GM13977 (cell line): ENCODE results near the gene GNAL.

Experiments
- DNase-seq: peaks from one replicate; pipeline ENCODE4 v3.0.0; 2012; ENCODE audit warnings: low spot score
- in situ Hi-C: fragments of 300-500 bp; cut with MboI; formaldehyde crosslinking; loops from one replicate; pipeline ENCODE4 v1.12.0; 2022; ENCODE audit warnings: low sequenced_read_pairs, low pct_unique_long_range_greater_than_20kb, mixed read lengths, inconsistent platforms; ENCODE audit not compliant: unreplicated experiment
- TF ChIP-seq, protein P1 (sequence below): IDR thresholded peaks from 2 replicates; pipeline ENCODE4 v1.5.1; 2012; ENCODE audit warnings: mild to moderate bottlenecking, control low read depth; ENCODE audit not compliant: insufficient read depth; ENCODE audit errors: extremely low read depth, missing control alignments

GNAL gene

DNA sequence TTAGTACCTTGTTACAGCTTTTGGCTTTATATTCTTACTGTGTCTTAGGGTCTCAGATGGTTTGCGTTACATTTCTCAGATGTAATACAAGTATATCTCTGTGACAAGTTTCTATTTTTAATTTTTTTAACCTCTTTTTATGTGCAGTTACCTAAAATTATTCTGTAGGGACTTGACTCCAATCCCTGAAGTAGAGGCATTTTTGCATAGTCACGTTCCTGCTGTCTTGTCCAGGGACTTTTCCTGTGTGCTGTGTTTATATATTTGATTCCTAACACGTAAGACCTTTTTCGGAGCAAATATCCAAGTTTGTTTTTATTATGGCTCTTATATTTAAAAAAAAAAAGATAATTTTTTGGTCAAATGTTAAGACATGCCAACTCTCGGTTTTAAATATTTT, 91.0 kb downstream of the GNAL start:
- TF ChIP-seq, protein P1, sequence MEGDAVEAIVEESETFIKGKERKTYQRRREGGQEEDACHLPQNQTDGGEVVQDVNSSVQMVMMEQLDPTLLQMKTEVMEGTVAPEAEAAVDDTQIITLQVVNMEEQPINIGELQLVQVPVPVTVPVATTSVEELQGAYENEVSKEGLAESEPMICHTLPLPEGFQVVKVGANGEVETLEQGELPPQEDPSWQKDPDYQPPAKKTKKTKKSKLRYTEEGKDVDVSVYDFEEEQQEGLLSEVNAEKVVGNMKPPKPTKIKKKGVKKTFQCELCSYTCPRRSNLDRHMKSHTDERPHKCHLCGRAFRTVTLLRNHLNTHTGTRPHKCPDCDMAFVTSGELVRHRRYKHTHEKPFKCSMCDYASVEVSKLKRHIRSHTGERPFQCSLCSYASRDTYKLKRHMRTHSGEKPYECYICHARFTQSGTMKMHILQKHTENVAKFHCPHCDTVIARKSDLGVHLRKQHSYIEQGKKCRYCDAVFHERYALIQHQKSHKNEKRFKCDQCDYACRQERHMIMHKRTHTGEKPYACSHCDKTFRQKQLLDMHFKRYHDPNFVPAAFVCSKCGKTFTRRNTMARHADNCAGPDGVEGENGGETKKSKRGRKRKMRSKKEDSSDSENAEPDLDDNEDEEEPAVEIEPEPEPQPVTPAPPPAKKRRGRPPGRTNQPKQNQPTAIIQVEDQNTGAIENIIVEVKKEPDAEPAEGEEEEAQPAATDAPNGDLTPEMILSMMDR: no peak
- in situ Hi-C loops: loop anchor here (25.0 kb wide), 1 partner anchor 107 kb away; no protein-coding TSS in a partner anchor
- DNase-seq: no peak

DNA sequence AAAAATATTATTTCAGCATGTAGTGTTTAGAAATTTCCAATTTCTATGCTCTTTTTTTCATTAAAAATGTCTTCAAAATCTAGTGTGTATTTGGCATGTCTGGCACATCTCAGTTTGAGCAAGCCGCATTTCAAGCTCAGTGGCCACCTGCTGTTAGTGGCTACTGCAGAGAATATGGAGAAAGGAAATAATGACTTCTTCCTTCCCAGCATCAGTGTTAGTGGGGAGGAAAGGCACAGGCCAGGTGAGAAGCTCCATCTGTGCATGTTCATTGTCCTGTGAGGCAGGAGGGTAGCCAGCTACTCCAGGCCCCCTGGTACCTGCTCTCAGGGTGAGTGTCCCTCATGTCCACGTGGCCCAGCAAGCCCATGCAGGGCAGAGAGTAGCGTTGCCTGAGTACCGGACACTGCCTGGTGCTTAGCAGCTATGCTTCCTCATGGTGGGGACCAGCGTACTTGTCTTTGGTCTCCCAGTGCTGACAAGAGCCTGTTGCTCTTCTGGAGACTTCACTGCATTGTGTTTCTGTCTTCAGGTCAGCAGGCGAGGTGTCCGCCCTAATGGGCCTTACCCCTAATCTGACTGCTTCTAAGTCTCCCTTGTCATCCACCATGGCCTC, 94.8 kb downstream of the GNAL start:
- TF ChIP-seq, protein P1: no peak

DNA sequence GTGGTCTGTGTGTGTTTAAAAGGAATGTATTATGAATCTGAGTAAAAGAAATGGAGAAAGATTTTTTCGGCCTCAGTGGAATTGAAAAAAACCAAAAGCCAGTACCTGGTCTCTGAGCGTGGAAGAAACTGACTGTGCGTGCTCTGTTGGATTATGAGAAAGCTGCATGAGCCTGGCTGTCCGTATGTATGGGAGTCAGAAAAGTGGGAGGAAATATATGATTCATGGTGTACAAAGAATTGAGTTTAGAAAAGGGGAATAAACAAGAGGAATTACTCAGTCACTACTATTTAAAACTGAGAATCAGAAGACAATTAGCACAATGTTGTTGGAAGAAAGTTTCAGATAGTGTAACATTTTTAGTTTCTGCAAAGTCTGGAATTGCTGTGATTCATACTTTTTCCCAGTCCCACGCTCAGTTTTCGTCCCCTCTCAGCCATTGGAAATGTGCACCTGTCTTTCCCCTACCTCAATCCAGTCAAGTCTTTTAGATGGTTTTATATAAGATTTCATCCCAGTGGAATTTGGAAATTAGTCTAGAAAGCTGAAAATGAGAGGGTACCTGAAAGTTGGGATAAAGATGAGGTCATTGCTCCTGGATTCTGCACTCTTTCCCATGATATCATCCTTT, 95.7 kb downstream of the GNAL start:
- DNase-seq: no peak
- in situ Hi-C loops: loop anchor here (25.0 kb wide), 1 partner anchor 103 kb away; no protein-coding TSS in a partner anchor
- TF ChIP-seq, protein P1: no peak

More for the DNA sequence above, 94.8 kb downstream of the GNAL start:
- DNase-seq: no peak
- in situ Hi-C loops: loop anchor here (25.0 kb wide), 1 partner anchor 103 kb away; no protein-coding TSS in a partner anchor

GRCh38 chr18:11785444-11786055, 96.5 kb downstream of the GNAL start:
- TF ChIP-seq, protein P1: no peak
- in situ Hi-C loops: loop anchor here (25.0 kb wide), 1 partner anchor 102 kb away; no protein-coding TSS in a partner anchor
- no peak for DNase-seq

GRCh38 chr18:11789716-11790510, 100.8 kb downstream of the GNAL start:
- DNase-seq: no peak

DNA sequence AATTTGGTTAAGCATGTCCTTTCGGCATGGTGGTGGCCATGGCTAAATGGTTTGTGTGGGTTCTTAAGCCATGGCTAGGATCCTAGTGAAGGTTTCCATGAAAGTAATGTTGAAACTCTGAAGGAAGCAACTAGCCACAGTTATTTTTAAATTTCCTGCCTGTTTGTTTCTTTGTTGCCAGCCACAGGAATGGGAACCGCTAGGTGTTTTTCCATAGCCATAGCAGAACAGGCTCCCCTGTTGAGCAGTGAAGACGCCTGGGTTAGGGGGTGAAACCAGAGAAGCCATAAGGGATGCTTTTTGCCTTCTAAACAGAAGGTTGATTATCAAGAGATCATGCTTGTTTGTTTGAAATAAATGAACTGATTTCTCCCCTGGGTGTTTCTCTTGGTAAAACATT, 102.1 kb downstream of the GNAL start:
- TF ChIP-seq, protein P1: no peak
- in situ Hi-C loops: loop anchor here (25.0 kb wide), 1 partner anchor 96 kb away; no protein-coding TSS in a partner anchor
- no peak for DNase-seq

More at GRCh38 chr18:11789716-11790510, 100.8 kb downstream of the GNAL start:
- in situ Hi-C loops: loop anchor here (25.0 kb wide), 1 partner anchor 97 kb away; no protein-coding TSS in a partner anchor
- TF ChIP-seq, protein P1: no peak
